HCT116 (cell line): ENCODE measurements around the gene HOXB1. TPM values are rescaled to one million over a fixed set of nuclear protein-coding genes. Genes with fewer than 3 reads are reported as not detected.
A peak's percentile ranks its signal among the peaks of the same experiment; 100 is the strongest.

Experiments
- ATAC-seq: fragments of 200-7000 bp; cut with Tn5 transposase; 2 replicates; pipeline ENCODE4 v1.9.1; 2020; ENCODE audit warnings: mild to moderate bottlenecking, moderate library complexity
- BruUV-seq: library from RNA; stranded (reverse); fragments of 400-500 nt; replicated peaks from 2 replicates; lab custom pipeline; 2021; lab: Mats Ljungman, UMichigan
- CTCF ChIA-PET: fragments of 300-600 bp; sonication (Branson Sonifier 250); formaldehyde crosslinking; loops from one replicate; lab custom pipeline; 2021; ENCODE audit warnings: antibody characterized with exemption; lab: Charles Lee
- POLR2A ChIA-PET: fragments of 300-600, 350-600 bp; sonication (Branson Sonifier 250); formaldehyde crosslinking; loops from one replicate; lab custom pipeline; 2021; ENCODE audit warnings: antibody characterized with exemption; lab: Charles Lee
- RAD21 ChIA-PET, 2 experiments: fragments of 300-600 bp; sonication (Branson Sonifier 250); formaldehyde crosslinking; loops; one replicate each; lab custom pipeline; 2023; ENCODE audit warnings: low total read pairs in 2 of 2; ENCODE audit not compliant: uncharacterized antibody in 2 of 2, unreplicated experiment in 2 of 2, low non-redundant PET in 1 of 2; lab: Charles Lee
- DNase-seq: peaks from one replicate; pipeline ENCODE4 v3.0.0-alpha.2; 2010; ENCODE audit warnings: low read depth, low spot score
- H2AFZ ChIP-seq: fragments of 200-600 bp; shearing (Covaris generic), sonication (generic); 2 replicates; pipeline ENCODE4 v1.6.1; 2017; ENCODE audit warnings: low read depth, mixed run types, mixed read lengths, antibody characterized with exemption, low read length; ENCODE audit not compliant: poor library complexity, severe bottlenecking
- H3K27ac ChIP-seq: 2 replicates; pipeline ENCODE4 v1.5.1; 2012; ENCODE audit warnings: low read depth, low read length
- H3K27me3 ChIP-seq: fragments of 200-600 bp; sonication (generic); 2 replicates; pipeline ENCODE4 v1.6.1; 2016; ENCODE audit warnings: mixed run types, low read length, mixed read lengths; ENCODE audit not compliant: insufficient read depth
- H3K36me3 ChIP-seq, 2 experiments: fragments of 200-500 bp in 1 of 2; fragments of 200-600 bp in 1 of 2; sonication (Bioruptor generic) in 1 of 2; sonication (generic) in 1 of 2; 2 replicates each; pipeline versions ENCODE4 v1.5.1 to v1.6.1; 2014 to 2016; ENCODE audit warnings: low read length in 2 of 2, inconsistent platforms in 1 of 2, mixed read lengths in 1 of 2, mixed run types in 1 of 2; ENCODE audit not compliant: insufficient read depth in 2 of 2, control insufficient read depth in 1 of 2
- H3K4me1 ChIP-seq, 2 experiments: fragments of 200-600 bp in 1 of 2; sonication (generic) in 1 of 2; 2 replicates each; pipeline versions ENCODE4 v1.5.1 to v1.6.1; 2012 to 2017; ENCODE audit warnings: low read length in 2 of 2, inconsistent platforms in 1 of 2, mild to moderate bottlenecking in 1 of 2, mixed read lengths in 1 of 2, mixed run types in 1 of 2, moderate library complexity in 1 of 2; ENCODE audit not compliant: insufficient read depth in 2 of 2, control insufficient read depth in 1 of 2
- H3K4me2 ChIP-seq: fragments of 200-600 bp; sonication (generic); 2 replicates; pipeline ENCODE4 v1.6.1; 2017; ENCODE audit warnings: mixed run types, low read length, mixed read lengths
- H3K4me3 ChIP-seq, 2 experiments: fragments of 200-600 bp in 1 of 2; sonication (generic) in 1 of 2; replicated peaks in 1 of 2; 2 replicates each; pipeline ENCODE4 v1.5.1; 2011 to 2016; ENCODE audit warnings: low read length in 2 of 2, control low read depth in 1 of 2, low read depth in 1 of 2, mild to moderate bottlenecking in 1 of 2, mixed read lengths in 1 of 2, mixed run types in 1 of 2
- H3K79me2 ChIP-seq: fragments of 200-600 bp; sonication (generic); 2 replicates; pipeline ENCODE4 v1.6.1; 2017; ENCODE audit warnings: mild to moderate bottlenecking, mixed run types, low read length, moderate library complexity, mixed read lengths; ENCODE audit not compliant: insufficient read depth
- H3K9ac ChIP-seq: fragments of 200-600 bp; sonication (generic); 2 replicates; pipeline ENCODE4 v1.6.1; 2016; ENCODE audit warnings: low read length, mixed read lengths
- H3K9me2 ChIP-seq: fragments of 200-600 bp; sonication (generic), shearing (Covaris generic); 2 replicates; pipeline ENCODE4 v1.6.1; 2017; ENCODE audit warnings: mixed run types, mild to moderate bottlenecking, moderate library complexity; ENCODE audit not compliant: insufficient read depth
- H3K9me3 ChIP-seq, 2 experiments: fragments of 200-500 bp in 1 of 2; fragments of 200-600 bp in 1 of 2; sonication (Bioruptor generic) in 1 of 2; sonication (generic) in 1 of 2; 2 replicates each; pipeline ENCODE4 v1.6.1; 2014 to 2017; ENCODE audit warnings: low read length in 2 of 2, mixed read lengths in 2 of 2, inconsistent platforms in 1 of 2, low read depth in 1 of 2, mild to moderate bottlenecking in 1 of 2, mixed run types in 1 of 2, moderate library complexity in 1 of 2; ENCODE audit not compliant: control insufficient read depth in 1 of 2, insufficient read depth in 1 of 2
- H4K20me1 ChIP-seq: fragments of 200-600 bp; sonication (generic), shearing (Covaris generic); 2 replicates; pipeline ENCODE4 v1.6.1; 2017; ENCODE audit warnings: mixed run types, mild to moderate bottlenecking, moderate library complexity; ENCODE audit not compliant: insufficient read depth
- CBX3 ChIP-seq: IDR thresholded peaks from 2 replicates; pipeline ENCODE4 v1.6.1; 2012; ENCODE audit warnings: low read depth
- EGR1 ChIP-seq: IDR thresholded peaks from 2 replicates; pipeline ENCODE4 v1.6.1; 2012; ENCODE audit warnings: low read depth
- ELF1 ChIP-seq: IDR thresholded peaks from 2 replicates; pipeline ENCODE4 v1.6.1; 2012; ENCODE audit warnings: low read depth, borderline replicate concordance
- EZH2 ChIP-seq: fragments of 200-600 bp; sonication (generic); IDR thresholded peaks from 2 replicates; pipeline ENCODE4 v1.6.1; 2017; ENCODE audit warnings: antibody characterized with exemption, mixed run types
- FOSL1 ChIP-seq: IDR thresholded peaks from 2 replicates; pipeline ENCODE4 v1.6.1; 2012; ENCODE audit warnings: low read depth
- JUND ChIP-seq: IDR thresholded peaks from 2 replicates; pipeline ENCODE4 v1.6.1; 2012
- POLR2AphosphoS5 ChIP-seq: IDR thresholded peaks from 2 replicates; pipeline ENCODE4 v1.6.1; 2011; ENCODE audit warnings: mild to moderate bottlenecking, low read depth, low read length, moderate library complexity
- SIN3A ChIP-seq: IDR thresholded peaks from 2 replicates; pipeline ENCODE4 v1.6.1; 2012; ENCODE audit warnings: low read depth
- SRF ChIP-seq: IDR thresholded peaks from 2 replicates; pipeline ENCODE4 v1.6.1; 2012; ENCODE audit warnings: low read depth
- TCF7L2 ChIP-seq: IDR thresholded peaks from 2 replicates; pipeline ENCODE4 v1.7.0; 2011; ENCODE audit warnings: borderline replicate concordance, inconsistent platforms; ENCODE audit not compliant: insufficient read depth, insufficient read length; ENCODE audit errors: extremely low read depth
- YY1 ChIP-seq: IDR thresholded peaks from 2 replicates; pipeline ENCODE4 v1.6.1; 2011; ENCODE audit warnings: low read length, low read depth, moderate library complexity, mild to moderate bottlenecking; ENCODE audit not compliant: insufficient replicate concordance; ENCODE audit errors: extremely low read depth
- ZFX ChIP-seq: fragments of 450-650 bp; IDR thresholded peaks from 2 replicates; pipeline ENCODE4 v1.6.1; 2017
- intact Hi-C: fragments of 100-400 bp; cut with micrococcal nuclease; formaldehyde crosslinking; loops from 2 replicates; pipeline ENCODE4 v1.10.0; 2022
- total RNA-seq: library from RNA; stranded (reverse); gene quantifications from one replicate; pipeline ENCODE4 v1.2.1, GENCODE V29; 2021; ENCODE audit not compliant: unreplicated experiment
- TF ChIP-seq, protein P1 (sequence below), 3 experiments: fragments of 200-600 bp in 1 of 3; sonication (generic) in 1 of 3; IDR thresholded peaks in 2 of 3; conservative IDR thresholded peaks in 1 of 3; 2 replicates each; pipeline ENCODE4 v1.5.1; 2012 to 2017; ENCODE audit warnings: low read depth in 2 of 3, low read length in 2 of 3, antibody characterized with exemption in 1 of 3, borderline replicate concordance in 1 of 3, control low read depth in 1 of 3, mild to moderate bottlenecking in 1 of 3, mixed read lengths in 1 of 3, mixed run types in 1 of 3, moderate library complexity in 1 of 3; ENCODE audit not compliant: insufficient read depth in 1 of 3
- TF ChIP-seq, protein P2 (sequence below): IDR thresholded peaks from 2 replicates; pipeline ENCODE4 v1.6.1; 2012

HOXB1 gene
- total RNA-seq, 1 experiment from 2014 or later, result not detected

DNA sequence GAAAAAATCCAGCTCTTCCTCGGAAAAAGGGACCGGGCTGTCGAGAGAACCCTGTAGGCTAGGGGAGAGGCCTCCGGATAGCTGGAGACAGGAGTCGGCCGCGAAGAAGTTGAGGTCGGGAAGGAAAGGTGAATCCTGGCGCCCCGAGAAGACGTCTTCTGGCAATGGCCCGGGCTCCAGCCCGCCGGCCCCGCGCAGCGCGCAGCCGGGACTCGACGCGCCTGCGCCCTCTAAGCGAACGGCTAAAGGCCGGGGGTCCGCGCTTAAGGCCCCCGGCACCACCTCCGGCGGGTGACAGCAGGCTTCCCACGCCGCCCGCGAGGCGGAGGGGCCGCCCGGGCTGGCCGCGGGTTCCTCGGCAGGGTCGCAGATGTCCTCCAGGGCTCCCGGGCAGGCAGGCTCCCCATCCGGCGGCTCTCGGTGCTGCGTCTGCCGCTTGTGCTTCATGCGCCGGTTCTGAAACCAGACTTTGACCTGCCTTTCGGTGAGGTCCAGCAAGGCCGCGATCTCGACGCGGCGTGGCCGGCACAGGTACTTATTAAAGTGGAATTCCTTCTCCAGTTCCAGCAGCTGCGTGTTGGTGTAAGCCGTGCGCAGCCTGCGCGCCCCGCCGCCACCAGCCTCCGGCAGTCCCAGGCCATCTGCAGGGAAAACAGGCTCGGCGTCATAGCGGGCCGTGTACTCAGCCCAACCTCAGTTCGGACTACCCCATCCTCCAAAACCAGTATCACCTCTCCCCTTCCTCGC lies 12.5 kb upstream of the HOXB1 start:
- Histone ChIP-seq H3K27me3 (no peaks in the 10 kb centered on the region), H3K79me2 (no peaks in the 10 kb centered on the region), H3K9me2 (no peaks in the 10 kb centered on the region), H3K36me3 (no peaks in the 10 kb centered on the region), H3K4me1 (peaks cover 0 to 10% of the 10 kb centered on the region in 2 experiments; a peak in 2 of 4 replicates), H3K4me3 (peak overlapping the region; percentile 49 to 59), H2AFZ (no peak overlapping the region), H3K27ac (peak overlapping the region; percentile 51), H3K9ac (peak overlapping the region; percentile 63), H4K20me1 (no peaks in the 10 kb centered on the region), H3K9me3 (no peaks in the 10 kb centered on the region), H3K4me2 (peak overlapping the region; percentile 69)
- intact Hi-C loops, result no loop called here
- TF ChIP-seq POLR2AphosphoS5 (peak; percentile 67), EGR1 (no peak), ZFX (peak; percentile 51; the same call in 1 of the 2 replicates)
- TF ChIP-seq, protein P1, sequence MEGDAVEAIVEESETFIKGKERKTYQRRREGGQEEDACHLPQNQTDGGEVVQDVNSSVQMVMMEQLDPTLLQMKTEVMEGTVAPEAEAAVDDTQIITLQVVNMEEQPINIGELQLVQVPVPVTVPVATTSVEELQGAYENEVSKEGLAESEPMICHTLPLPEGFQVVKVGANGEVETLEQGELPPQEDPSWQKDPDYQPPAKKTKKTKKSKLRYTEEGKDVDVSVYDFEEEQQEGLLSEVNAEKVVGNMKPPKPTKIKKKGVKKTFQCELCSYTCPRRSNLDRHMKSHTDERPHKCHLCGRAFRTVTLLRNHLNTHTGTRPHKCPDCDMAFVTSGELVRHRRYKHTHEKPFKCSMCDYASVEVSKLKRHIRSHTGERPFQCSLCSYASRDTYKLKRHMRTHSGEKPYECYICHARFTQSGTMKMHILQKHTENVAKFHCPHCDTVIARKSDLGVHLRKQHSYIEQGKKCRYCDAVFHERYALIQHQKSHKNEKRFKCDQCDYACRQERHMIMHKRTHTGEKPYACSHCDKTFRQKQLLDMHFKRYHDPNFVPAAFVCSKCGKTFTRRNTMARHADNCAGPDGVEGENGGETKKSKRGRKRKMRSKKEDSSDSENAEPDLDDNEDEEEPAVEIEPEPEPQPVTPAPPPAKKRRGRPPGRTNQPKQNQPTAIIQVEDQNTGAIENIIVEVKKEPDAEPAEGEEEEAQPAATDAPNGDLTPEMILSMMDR (IDR thresholded peaks at IDR 0.05 in 2 of 3, conservative IDR thresholded peaks at IDR 0.05 in 1 of 3; ENCODE audit: borderline replicate concordance in 1 of 3, insufficient read depth in 1 of 3, low read depth in 2 of 3, low read length in 2 of 3), result 0 out of 6 replicates have a peak, but pooled peaks of 1 of the 3 experiments have one; percentile 21
- ChIA-PET POLR2A (no interaction called here), CTCF (no interaction called here), RAD21 (no interaction called here)
- ATAC-seq, result peak; percentile 75
- DNase-seq, result no peak
- BruUV-seq, result no TSS peak

DNA sequence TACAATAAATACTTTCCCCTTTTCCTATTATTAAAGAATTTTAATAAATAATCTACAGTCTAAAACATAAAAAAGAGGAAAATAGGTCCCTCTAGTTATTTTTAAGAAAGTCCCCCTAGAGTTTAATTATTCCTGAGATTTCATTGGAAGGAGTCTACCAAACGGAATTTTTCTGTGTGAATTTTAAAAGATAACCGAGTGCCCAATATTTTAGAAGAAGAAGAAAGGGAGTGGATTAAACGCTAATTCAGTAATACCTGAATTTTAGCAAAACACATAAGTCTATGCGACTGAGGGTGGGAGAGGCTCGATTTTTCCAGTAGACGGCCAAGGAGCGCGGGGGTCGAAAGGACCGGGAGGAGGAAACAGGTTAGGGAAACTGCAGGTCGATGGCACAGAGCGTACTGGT lies 11.9 kb upstream of the HOXB1 start:
- H3K27ac ChIP-seq, result peak overlapping the region; percentile 51
- no peaks in the 10 kb centered on the region for H3K9me2 ChIP-seq
- intact Hi-C loops, result no loop called here
- peak overlapping the region; percentile 69 for H3K4me2 ChIP-seq
- no peaks in the 10 kb centered on the region for H3K27me3 ChIP-seq
- H3K79me2 ChIP-seq, result no peaks in the 10 kb centered on the region
- H3K4me3 ChIP-seq, result peak overlapping the region; percentile 49 to 59
- no peaks in the 10 kb centered on the region for H3K36me3 ChIP-seq
- ChIA-PET RAD21 (no interaction called here), POLR2A (no interaction called here), CTCF (no interaction called here)
- H3K9me3 ChIP-seq, result no peaks in the 10 kb centered on the region
- H4K20me1 ChIP-seq, result no peaks in the 10 kb centered on the region
- peaks cover under 1 to 11% of the 10 kb centered on the region in 2 experiments for H3K4me1 ChIP-seq
- ATAC-seq, result peak; percentile 36
- H2AFZ ChIP-seq, result no peak overlapping the region
- H3K9ac ChIP-seq, result peak overlapping the region; percentile 63
- no peak for TF ChIP-seq TCF7L2
- TF ChIP-seq, protein P2, sequence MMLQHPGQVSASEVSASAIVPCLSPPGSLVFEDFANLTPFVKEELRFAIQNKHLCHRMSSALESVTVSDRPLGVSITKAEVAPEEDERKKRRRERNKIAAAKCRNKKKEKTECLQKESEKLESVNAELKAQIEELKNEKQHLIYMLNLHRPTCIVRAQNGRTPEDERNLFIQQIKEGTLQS, result no peak
- TF ChIP-seq, protein P1 (IDR thresholded peaks at IDR 0.05 in 2 of 3, conservative IDR thresholded peaks at IDR 0.05 in 1 of 3; ENCODE audit: borderline replicate concordance in 1 of 3, insufficient read depth in 1 of 3, low read depth in 2 of 3, low read length in 2 of 3), result no peak
- TF ChIP-seq ELF1, result no peak
- no peak for TF ChIP-seq EZH2
- no peak for TF ChIP-seq FOSL1
- TF ChIP-seq YY1, result no peak
- no peak for TF ChIP-seq SIN3A
- no peak for TF ChIP-seq JUND
- TF ChIP-seq EGR1, result no peak
- no peak for TF ChIP-seq CBX3
- TF ChIP-seq SRF, result no peak
- TF ChIP-seq, all 23 proteins: peak for 0
- TSS peak; percentile 85 for BruUV-seq
- DNase-seq, result no peak
